NT2/D1 (cell line): Measurements from ENCODE around the gene BMP15.

Source experiments
- SUZ12 ChIP-seq: IDR thresholded peaks from 2 replicates; pipeline ENCODE4 v1.6.1; 2011; ENCODE audit not compliant: insufficient read length, insufficient read depth; ENCODE audit errors: extremely low read depth
- YY1 ChIP-seq: IDR thresholded peaks from 2 replicates; pipeline ENCODE4 v1.6.1; 2011; ENCODE audit not compliant: insufficient read length, insufficient read depth

DNA sequence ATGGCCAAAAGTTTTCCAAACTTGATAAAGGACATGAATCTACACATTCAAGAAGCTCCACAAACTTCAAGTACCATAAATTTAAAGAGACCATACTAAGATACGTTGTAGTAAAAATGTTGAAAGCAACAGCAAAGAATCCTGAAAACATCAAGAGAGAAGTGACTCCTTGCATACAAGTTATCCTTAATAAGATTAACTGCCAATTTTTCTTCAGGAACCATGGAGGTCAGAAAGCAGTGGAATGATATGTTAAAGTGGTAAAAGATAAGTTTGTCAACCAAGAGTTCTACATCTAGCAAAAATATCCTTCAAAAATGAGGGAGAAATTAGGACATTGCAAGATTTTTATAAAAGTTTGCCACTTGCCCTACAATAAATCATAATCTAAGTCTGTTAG is 43.3 kb downstream of the BMP15 start:
- TF ChIP-seq SUZ12, result no peak
- no peak for TF ChIP-seq YY1
